ENCODE data around the gene PRKN.

- no peak for TF ChIP-seq EP300 (IDR thresholded peaks at IDR 0.05)
- TF ChIP-seq, protein P1, sequence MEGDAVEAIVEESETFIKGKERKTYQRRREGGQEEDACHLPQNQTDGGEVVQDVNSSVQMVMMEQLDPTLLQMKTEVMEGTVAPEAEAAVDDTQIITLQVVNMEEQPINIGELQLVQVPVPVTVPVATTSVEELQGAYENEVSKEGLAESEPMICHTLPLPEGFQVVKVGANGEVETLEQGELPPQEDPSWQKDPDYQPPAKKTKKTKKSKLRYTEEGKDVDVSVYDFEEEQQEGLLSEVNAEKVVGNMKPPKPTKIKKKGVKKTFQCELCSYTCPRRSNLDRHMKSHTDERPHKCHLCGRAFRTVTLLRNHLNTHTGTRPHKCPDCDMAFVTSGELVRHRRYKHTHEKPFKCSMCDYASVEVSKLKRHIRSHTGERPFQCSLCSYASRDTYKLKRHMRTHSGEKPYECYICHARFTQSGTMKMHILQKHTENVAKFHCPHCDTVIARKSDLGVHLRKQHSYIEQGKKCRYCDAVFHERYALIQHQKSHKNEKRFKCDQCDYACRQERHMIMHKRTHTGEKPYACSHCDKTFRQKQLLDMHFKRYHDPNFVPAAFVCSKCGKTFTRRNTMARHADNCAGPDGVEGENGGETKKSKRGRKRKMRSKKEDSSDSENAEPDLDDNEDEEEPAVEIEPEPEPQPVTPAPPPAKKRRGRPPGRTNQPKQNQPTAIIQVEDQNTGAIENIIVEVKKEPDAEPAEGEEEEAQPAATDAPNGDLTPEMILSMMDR (IDR thresholded peaks at IDR 0.05): no peak
These were observed 13.4 kb downstream of the PRKN start for GRCh38 chr6:162713974-162714780.

Data from tibial nerve (tissue), 4 donors.